Activated naive CD8-positive, alpha-beta T cell treated with anti-CD3 and anti-CD28 coated beads for 36 hours (primary cell): ENCODE measurements around the gene UBAC1. TPM values are rescaled to one million over a fixed set of nuclear protein-coding genes. Genes with fewer than 3 reads are reported as not detected.
"Not testable (repeated sequence)": the region's sequence is repeated elsewhere in the genome, so short reads cannot be mapped to it uniquely, and the experiment has no call there.

Source experiments
- DNase-seq: peaks from one replicate; pipeline ENCODE4 v3.0.0; 2021
- H3K27ac Mint-ChIP-seq: one replicate; pipeline ENCODE4 v1.8.0; 2022; ENCODE audit warnings: mild to moderate bottlenecking, moderate library complexity, mixed read lengths
- H3K27me3 Mint-ChIP-seq: one replicate; pipeline ENCODE4 v1.8.0; 2022; ENCODE audit warnings: mild to moderate bottlenecking, mixed read lengths
- H3K36me3 Mint-ChIP-seq: one replicate; pipeline ENCODE4 v1.8.0; 2021; ENCODE audit warnings: mild to moderate bottlenecking, mixed read lengths
- H3K4me1 Mint-ChIP-seq: one replicate; pipeline ENCODE4 v1.8.0; 2021; ENCODE audit warnings: mixed read lengths
- H3K4me3 Mint-ChIP-seq: one replicate; pipeline ENCODE4 v1.8.0; 2022; ENCODE audit warnings: mild to moderate bottlenecking, moderate library complexity, mixed read lengths
- H3K9me3 Mint-ChIP-seq: one replicate; pipeline ENCODE4 v1.8.0; 2022; ENCODE audit warnings: mixed read lengths
- total RNA-seq, 2 experiments: library from RNA; stranded (reverse); gene quantifications; one replicate each; pipeline ENCODE4 v1.2.3, GENCODE V29; 2021

UBAC1 gene
- total RNA-seq, 2 experiments from 2014 or later: 30.0 to 32.6 TPM

DNA sequence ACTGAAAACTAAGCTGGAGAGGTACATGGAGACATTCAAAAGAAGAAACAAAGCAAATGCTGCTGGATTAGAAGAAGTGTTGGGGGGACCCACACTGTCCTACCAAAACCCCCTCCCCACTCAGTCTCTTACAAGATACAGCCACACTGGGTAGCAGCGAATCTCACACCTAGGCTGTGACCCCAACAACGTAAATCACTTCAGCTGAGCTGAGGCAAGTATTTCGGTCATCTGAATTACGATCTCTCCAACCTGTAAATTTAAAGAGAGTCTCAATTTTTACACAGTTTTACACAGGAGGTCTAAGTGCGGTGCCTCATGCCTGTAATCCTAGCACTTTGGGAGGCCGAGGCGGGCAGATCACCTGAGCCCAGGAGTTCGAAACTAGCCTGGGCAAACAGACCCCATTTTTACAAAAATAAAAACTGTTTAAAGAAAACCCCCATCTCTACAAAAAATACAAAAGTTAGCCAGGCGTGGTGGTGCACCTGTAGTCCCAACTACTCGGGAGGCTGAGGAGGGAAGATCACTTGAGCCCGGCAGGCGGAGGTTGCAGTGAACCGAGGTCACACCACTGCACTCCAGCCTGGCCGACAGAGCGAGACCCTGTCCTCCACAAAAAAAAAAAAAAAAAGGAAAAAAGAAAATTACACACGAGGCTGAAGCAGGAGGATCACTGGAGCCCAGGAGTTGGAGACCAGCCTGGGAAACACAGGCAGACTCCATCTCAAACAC lies 57.2 kb downstream of the UBAC1 start:
- Mint-ChIP-seq H3K4me3 (no peak overlapping the region), H3K27me3 (no peaks in the 10 kb centered on the region), H3K9me3 (peaks cover 14% of the 10 kb centered on the region), H3K27ac (no peak overlapping the region), H3K36me3 (peaks cover 46% of the 10 kb centered on the region), H3K4me1 (peaks cover 32% of the 10 kb centered on the region)
- no peak for DNase-seq

DNA sequence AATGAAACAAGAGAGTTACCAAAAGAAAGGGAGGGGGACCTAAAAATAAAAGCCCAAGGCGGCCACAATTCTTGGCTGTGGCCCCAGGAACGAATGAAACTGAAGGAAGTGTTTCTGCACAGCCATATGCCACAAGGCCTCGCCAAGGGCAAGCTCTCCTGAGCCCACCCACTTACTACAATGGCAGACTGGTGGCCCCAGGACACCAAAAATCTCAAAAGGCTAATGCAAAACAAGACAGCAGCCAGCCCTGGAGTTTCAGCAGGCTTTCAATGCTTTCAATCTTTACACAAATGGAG lies 57.9 kb downstream of the UBAC1 start:
- no peak overlapping the region for H3K4me3 Mint-ChIP-seq
- DNase-seq: no peak

DNA sequence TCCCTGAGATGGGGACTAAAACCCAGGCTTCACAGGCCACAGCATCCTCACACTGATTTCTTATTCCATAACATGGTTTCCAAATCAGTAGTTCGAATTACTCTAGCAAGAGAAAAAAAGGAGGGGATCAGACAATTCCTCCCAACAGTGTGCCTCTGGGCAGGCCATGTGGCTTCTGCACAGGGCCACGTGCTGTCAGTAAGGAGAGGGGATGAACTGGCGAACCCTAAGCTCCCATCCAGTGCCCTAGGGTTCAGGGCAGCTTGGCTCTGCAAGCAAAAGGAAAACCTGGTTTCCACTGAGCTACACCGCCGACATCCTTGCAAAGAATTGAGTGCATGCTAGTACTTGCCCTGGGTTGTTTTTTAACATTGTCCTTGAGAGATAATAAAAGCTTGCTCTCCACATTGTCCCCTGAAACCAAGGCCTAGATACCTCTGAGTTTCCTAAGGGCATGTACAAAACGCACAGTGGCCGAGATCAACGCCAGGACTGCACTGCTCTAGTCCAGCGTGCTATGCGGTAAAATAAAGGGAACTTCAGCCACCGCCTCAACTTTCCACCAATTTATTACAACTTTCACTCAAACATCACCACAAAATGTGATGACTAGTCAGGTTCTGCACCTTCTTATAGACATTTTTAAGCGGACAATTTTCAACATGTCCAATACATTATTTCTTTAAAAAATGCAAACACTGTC lies 58.4 kb downstream of the UBAC1 start:
- DNase-seq: no peak
- H3K36me3 Mint-ChIP-seq: peaks cover 49% of the 10 kb centered on the region
- no peaks in the 10 kb centered on the region for H3K27me3 Mint-ChIP-seq
- peaks cover 35% of the 10 kb centered on the region for H3K4me1 Mint-ChIP-seq
- peaks cover 18% of the 10 kb centered on the region for H3K9me3 Mint-ChIP-seq
- H3K4me3 Mint-ChIP-seq: no peak overlapping the region
- no peak overlapping the region for H3K27ac Mint-ChIP-seq

More for the DNA sequence above, 57.9 kb downstream of the UBAC1 start:
- Mint-ChIP-seq H3K27me3 (no peaks in the 10 kb centered on the region), H3K9me3 (peaks cover 15% of the 10 kb centered on the region), H3K36me3 (peaks cover 45% of the 10 kb centered on the region), H3K27ac (no peak overlapping the region), H3K4me1 (peaks cover 31% of the 10 kb centered on the region)

DNA sequence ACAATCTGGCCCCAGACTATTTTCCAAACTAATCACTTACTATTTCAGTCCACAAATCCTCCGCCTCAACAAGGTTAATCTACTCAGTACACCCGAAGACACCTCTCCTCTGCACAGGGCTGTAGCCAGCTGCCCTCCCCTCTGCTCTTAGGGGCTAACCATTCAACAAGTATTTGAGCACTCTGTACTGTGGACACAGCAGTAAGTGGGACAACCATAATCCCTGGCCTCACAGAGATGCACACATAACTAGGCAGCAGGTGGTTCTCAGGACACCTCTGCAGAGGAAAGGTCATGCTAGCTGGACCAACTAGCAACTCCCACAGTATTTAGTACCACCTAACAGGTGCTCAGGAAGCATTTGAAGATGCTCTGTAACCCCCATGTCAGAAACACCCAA lies 59.3 kb downstream of the UBAC1 start:
- peaks cover 18% of the 10 kb centered on the region for H3K9me3 Mint-ChIP-seq
- no peak overlapping the region for H3K27ac Mint-ChIP-seq
- H3K27me3 Mint-ChIP-seq: no peaks in the 10 kb centered on the region
- H3K4me3 Mint-ChIP-seq: no peak overlapping the region
- H3K36me3 Mint-ChIP-seq: peaks cover 50% of the 10 kb centered on the region
- H3K4me1 Mint-ChIP-seq: peaks cover 40% of the 10 kb centered on the region
- DNase-seq: no peak

DNA sequence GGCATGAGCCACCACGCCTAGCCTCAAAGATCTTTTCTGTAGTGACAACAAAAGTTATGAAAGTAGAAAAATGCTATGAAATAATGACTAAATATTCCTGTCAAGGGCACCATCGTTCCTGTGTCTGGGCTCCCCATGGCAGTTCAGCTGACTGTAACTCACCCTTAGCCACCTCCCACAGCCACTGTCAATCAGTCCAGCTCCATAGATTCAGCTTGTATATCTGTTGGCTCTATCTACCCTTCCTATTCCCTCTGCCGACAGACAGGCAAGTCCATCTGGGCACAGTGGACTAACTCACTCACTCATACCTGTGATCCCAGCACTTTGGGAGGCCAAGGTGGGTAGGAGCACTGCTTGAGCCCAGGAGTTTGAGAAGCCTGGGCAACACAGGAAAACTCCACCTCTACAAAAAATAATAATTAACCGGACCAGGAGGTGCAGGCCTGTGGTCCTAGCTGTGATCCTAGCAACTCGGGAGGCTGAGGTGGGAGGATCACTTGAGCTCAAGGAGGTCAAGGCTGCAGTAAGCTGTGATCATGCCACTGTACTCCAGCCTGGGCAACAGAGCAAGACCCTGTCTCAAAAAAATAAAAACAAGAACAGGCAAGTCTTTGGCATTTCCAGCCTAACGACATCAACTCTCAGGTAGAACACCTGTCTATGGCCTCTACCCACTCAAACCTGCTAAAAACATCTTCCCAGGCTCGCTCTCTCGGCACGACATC lies 60.0 kb downstream of the UBAC1 start:
- Mint-ChIP-seq H3K27me3 (no peaks in the 10 kb centered on the region), H3K4me3 (no peak overlapping the region), H3K9me3 (peaks cover 18% of the 10 kb centered on the region), H3K36me3 (peaks cover 50% of the 10 kb centered on the region), H3K27ac (no peak overlapping the region), H3K4me1 (peaks cover 44% of the 10 kb centered on the region)
- DNase-seq: no peak

DNA sequence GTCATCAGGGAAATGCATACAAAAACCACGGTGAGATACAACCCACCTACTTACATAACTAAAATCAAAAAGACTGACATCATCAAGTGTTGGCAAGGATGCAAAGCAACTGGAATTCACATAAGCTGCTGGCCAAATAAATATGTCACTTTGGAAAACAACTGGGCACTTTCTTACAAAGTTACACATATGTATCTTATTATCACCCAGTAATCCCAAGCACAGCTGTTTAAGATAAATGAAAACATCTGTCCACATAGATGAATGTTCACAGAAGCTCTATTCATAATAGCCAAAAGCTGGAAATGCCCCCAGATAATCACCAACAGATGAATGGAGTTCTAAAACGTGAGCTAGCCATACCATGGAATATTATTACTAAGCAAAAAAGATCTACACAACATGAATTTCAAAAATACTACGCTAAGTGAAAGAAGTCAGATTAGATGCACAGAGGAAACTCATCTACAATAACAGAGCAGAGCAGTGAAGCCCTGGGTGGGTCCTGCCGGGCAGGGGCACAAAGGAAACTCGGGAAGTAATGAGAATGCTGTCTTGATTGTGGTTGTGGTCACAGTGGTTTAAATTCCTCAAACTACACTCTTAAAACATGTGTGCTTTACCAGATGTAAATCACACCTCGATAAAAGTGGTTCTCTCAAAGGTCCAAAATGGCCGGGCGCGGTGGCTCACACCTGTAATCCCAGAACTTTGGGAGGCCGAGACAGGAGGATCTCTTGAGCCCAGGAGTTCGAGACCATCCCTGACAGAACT lies 62.4 kb downstream of the UBAC1 start:
- Mint-ChIP-seq H3K4me1 (peaks cover 35% of the 10 kb centered on the region), H3K36me3 (peaks cover 41% of the 10 kb centered on the region), H3K9me3 (peaks cover 25% of the 10 kb centered on the region), H3K27ac (no peak overlapping the region), H3K4me3 (no peak overlapping the region), H3K27me3 (no peaks in the 10 kb centered on the region)
- no peak for DNase-seq

DNA sequence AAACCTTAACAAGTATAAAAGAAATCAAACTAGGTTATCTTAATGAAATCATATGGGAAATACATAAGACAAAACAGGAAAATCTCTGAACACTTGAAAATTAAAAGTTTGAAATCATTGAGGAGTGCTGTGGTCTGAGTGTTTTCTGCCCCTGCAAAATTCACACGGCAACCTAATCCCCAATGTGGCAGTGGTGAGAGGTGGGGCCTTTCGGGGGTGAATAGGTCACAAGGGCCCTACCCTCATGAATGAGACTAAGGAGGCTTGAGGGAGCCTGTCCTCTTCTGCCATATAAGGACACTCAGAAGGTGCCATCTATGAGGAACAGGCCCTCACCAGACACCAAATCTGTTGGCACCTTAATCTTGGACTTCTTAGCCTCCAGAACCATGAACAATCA lies 64.5 kb downstream of the UBAC1 start:
- Mint-ChIP-seq H3K36me3 (peaks cover 33% of the 10 kb centered on the region), H3K4me3 (no peak overlapping the region), H3K9me3 (peaks cover 22% of the 10 kb centered on the region), H3K4me1 (peaks cover 50% of the 10 kb centered on the region), H3K27me3 (no peaks in the 10 kb centered on the region), H3K27ac (no peak overlapping the region)
- DNase-seq: no peak

DNA sequence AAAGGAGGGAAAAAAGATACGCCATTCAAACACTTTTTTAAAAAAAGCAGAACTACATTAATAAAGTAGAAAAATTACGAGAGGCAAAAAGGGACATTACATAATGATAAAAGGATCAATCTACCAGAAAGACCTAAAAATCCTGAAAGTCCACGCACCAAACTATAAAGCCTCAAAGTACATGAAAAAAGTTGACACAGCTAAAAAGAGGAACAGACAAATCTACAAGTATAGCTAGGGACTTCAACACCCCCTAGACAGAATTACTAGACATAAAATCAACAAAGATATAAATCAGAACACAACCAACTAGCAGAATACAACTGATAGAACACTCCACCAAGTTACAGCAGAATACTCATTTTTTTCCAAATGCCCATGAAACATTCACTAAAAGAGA lies 65.0 kb downstream of the UBAC1 start:
- Mint-ChIP-seq H3K4me3 (no peak overlapping the region), H3K9me3 (peaks cover 21% of the 10 kb centered on the region), H3K36me3 (peaks cover 29% of the 10 kb centered on the region), H3K4me1 (peaks cover 50% of the 10 kb centered on the region), H3K27me3 (no peaks in the 10 kb centered on the region), H3K27ac (no peak overlapping the region)
- DNase-seq: no peak

DNA sequence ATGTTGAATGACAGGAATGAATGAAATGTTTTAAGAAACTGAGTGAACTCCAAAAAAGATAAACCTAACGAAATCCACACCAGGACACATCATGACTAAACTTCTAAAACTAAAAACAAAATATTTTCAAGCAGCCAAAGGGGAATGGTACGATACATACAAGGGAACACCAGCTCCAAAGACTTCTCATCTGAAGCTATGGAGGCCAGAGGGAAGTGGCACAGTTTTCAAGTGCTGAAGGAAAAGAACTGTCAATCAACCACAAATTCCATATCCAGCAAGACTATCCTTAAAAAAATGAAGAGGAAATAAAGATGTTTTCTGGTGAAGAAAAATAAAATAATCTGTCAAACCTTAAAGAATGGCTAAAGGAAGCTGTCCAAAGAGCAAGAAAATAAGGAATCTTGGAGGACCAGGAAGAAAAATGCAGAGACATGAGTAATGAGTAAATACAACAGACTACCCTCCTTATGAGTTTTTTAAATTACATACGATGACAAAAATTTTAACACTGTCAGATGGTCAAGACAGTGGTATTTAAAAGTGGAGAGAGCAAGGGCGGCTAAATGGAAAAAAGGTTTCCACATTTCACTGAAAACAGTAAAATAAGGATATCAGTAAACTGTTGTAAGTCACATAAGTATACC lies 65.8 kb downstream of the UBAC1 start:
- peaks cover 21% of the 10 kb centered on the region for H3K9me3 Mint-ChIP-seq
- H3K27ac Mint-ChIP-seq: no peak overlapping the region
- no peaks in the 10 kb centered on the region for H3K27me3 Mint-ChIP-seq
- no peak overlapping the region for H3K4me3 Mint-ChIP-seq
- H3K36me3 Mint-ChIP-seq: peaks cover 25% of the 10 kb centered on the region
- H3K4me1 Mint-ChIP-seq: peaks cover 51% of the 10 kb centered on the region
- no peak for DNase-seq

DNA sequence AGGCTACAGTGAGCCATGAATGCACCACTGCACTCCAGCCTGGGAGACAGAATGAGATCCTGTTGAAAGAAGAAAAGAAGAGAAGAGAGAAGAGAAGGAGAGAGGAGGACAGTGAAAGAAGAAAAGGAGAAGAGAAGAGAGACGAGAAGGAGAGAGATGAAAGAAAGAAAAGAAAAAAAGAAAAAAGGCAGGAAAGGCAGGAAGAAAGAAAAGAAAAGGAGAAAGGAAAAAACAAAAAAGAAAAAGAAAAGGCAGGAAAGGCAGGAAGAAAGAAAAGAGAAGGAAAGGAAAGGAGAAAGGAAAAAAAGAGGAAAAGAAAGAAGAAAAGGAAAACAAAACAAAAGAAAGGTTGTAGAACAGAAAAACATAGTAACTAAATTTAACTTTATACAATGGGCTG lies 68.1 kb downstream of the UBAC1 start:
- Mint-ChIP-seq H3K4me1 (peaks cover 41% of the 10 kb centered on the region), H3K27ac (no peak overlapping the region), H3K36me3 (peaks cover 8% of the 10 kb centered on the region), H3K4me3 (no peak overlapping the region), H3K9me3 (peaks cover 10% of the 10 kb centered on the region), H3K27me3 (no peaks in the 10 kb centered on the region)
- no peak for DNase-seq

DNA sequence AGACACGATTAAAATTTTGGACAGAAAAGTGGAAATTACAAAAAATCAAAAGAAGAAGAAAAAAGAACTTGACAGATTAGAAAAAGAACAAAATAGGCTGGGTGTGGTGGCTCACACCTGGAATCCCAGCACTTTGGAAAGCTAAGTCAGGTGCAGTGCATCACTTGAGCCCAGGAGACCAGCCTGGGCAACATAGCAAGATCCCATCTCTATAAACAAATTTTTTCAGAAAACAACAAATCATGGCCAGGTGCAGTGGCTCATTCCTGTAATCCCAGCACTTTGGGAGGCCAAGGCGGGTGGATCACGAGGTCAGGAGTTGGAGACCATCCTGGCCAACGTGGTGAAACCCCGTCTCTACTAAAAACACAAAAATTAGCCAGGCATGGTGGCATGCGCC lies 68.8 kb downstream of the UBAC1 start:
- not testable (repeated sequence) for DNase-seq, H3K27ac Mint-ChIP-seq, H3K9me3 Mint-ChIP-seq, H3K4me3 Mint-ChIP-seq, H3K27me3 Mint-ChIP-seq, H3K36me3 Mint-ChIP-seq
- peaks cover 41% of the 10 kb centered on the region for H3K4me1 Mint-ChIP-seq

DNA sequence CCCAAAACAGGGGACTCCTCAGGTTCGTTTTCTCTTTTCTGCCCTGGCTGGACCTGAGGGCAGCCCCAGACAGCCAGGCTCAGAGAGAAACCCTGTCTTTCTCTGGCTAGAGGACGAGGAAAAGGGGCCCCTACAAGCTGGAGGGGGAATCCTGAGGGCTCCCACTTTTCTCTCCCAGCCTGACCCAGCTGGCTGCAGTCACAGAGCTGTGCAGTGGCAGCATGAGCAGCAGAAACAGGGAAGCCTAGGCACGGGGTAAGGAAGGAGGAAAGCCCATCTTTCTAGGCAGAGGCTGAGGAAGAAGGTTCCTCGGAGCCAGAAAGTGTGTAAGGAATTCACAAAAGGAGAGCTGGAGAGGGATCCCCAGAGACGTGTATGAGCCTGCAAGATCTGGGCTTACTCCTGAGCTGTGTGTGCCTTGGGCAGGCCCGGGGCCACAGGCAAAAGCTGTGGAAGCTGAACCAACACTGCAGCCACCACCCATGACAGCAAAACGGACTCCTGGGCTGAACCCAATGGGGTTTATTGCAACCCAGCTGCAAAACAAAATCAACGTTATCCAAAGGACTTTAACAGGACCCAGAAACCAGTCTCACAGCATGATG lies 70.0 kb downstream of the UBAC1 start:
- peaks cover 46% of the 10 kb centered on the region for H3K4me1 Mint-ChIP-seq
- H3K27me3 Mint-ChIP-seq: no peaks in the 10 kb centered on the region
- H3K27ac Mint-ChIP-seq: no peak overlapping the region
- H3K4me3 Mint-ChIP-seq: no peak overlapping the region
- peaks cover 7% of the 10 kb centered on the region for H3K9me3 Mint-ChIP-seq
- peaks cover 4% of the 10 kb centered on the region for H3K36me3 Mint-ChIP-seq
- no peak for DNase-seq

DNA sequence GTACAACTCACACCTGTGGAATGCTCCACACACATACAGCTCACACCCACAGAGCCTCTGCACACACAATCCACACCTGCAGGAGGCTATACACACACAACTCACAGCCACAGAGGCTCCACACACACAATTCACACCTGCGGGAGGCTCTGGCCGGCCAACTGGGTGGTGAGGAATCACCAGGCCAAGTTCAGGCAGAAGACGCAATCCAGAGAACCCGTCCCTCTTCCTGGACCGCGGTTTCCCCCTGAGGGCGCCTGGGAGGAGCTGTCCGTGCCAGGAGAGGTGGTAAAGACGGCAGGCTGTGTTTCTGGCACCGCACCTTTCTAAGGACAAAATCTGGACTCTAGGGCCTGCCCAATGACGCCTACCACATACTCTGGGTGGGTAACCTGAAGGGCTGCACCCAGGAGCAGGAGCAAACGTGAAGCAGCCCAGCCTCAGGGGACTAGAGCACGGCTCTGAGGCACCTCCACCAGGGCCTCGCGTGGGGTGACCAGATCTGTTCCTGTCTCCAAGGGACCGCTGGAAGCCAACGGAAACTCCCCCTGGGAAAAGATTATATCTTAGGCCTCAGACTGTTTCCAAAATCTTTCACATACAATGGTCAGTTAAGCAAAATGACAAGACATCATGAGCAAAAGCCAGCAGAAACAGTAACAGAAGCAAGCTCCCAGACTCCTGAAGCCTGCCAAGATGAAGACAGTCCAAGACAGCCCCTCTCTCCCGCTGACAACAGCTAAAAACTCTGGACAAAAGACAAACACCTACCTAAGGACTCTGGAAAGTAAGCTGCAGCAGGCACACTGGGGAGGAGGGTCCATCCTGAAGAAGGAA lies 70.8 kb downstream of the UBAC1 start:
- H3K9me3 Mint-ChIP-seq: peaks cover 3% of the 10 kb centered on the region
- no peak overlapping the region for H3K27ac Mint-ChIP-seq
- peaks cover 51% of the 10 kb centered on the region for H3K4me1 Mint-ChIP-seq
- peaks cover 4% of the 10 kb centered on the region for H3K36me3 Mint-ChIP-seq
- H3K4me3 Mint-ChIP-seq: no peak overlapping the region
- H3K27me3 Mint-ChIP-seq: no peaks in the 10 kb centered on the region
- DNase-seq: no peak
